HG03354 (cell line): ENCODE measurements around the gene MYO19.
"Not testable (repeated sequence)": the region's sequence is repeated elsewhere in the genome, so short reads cannot be mapped to it uniquely, and the experiment has no call there.

Experiments used
- ATAC-seq: cut with Tn5 transposase; IDR thresholded peaks from one replicate; pipeline ENCODE4 v1.9.1; 2021; ENCODE audit warnings: mild to moderate bottlenecking; ENCODE audit not compliant: unreplicated experiment, poor library complexity, severe bottlenecking

Gene MYO19

DNA sequence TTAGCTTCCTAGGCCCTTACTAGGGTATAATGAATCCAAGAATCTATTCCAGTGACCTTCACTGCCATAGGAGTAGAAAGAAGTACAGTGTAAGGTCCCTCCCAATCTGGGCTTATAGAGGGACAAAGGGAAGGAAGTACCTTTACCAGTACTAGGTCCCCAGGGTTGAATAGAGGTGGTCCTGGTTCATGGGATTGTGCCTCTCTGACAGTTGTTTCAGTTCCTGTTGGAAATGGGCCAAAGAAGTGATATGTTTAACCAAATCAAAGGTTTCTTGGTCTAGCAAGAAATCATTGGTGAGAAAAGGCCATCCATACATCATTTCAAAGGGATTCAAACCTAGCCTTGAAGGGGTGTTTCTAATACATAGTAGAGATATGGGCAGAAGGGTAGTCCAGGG lies 64.2 kb downstream of the MYO19 start:
- ATAC-seq: no peak

- no peak for ATAC-seq
These were observed 64.9 kb downstream of the MYO19 start for GRCh38 chr17:36469733-36470132.

DNA sequence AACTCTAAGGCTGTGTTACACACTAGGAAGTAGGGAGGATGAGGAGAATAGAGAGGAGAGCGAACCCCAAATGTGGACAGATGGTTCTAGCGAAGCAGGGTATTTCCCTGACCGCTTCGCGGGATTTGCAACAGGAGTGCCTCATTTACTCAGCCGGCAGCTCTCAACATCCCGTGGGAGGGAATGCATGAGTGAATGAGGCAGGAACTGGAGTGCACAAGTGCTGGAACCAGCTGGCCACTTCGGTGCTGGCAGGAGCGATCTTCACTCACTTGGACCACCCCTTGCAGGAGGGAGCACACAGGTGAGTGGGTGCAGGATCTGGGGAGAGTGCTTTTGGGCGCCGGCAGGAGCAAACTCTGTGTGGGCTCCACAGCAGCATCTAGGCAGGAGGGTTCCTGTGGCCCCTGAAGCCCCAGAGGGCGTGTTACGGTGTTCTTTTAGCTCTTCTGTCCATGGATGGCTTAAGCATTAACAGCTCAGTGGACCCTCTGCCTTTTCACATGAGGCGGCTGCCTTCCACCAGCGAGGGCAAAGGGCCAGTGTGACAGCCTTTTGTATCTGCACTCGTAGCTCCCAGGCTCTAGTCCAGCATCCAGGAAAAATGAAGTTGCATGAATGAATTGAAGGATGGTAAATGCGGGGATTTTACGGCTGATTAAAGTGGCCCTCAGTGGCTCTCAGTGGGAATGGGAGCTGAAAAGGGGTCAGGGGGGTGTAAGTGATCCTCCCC lies 65.6 kb downstream of the MYO19 start:
- no peak for ATAC-seq

DNA sequence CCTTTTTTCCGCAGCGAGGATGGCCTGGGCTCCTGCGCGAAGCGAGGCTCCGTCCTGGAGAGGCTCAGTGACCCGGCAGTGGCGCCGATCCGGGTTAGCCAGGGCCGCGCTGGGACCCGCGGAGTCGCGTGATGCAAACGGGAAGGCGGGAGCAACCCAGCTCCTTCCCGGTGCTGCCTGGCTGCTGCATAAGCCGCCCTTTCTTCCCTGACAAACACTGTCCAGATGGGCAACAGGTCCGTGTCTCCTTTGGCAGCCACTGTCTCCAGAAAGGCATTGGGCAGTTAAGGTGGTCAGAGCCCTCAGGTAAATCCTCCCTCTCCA lies 69.9 kb downstream of the MYO19 start:
- ATAC-seq: no peak

GRCh38 chr17:36463916-36464764 lies 70.5 kb downstream of the MYO19 start:
- no peak for ATAC-seq

GRCh38 chr17:36461330-36462110 lies 73.1 kb downstream of the MYO19 start:
- ATAC-seq: no peak

DNA sequence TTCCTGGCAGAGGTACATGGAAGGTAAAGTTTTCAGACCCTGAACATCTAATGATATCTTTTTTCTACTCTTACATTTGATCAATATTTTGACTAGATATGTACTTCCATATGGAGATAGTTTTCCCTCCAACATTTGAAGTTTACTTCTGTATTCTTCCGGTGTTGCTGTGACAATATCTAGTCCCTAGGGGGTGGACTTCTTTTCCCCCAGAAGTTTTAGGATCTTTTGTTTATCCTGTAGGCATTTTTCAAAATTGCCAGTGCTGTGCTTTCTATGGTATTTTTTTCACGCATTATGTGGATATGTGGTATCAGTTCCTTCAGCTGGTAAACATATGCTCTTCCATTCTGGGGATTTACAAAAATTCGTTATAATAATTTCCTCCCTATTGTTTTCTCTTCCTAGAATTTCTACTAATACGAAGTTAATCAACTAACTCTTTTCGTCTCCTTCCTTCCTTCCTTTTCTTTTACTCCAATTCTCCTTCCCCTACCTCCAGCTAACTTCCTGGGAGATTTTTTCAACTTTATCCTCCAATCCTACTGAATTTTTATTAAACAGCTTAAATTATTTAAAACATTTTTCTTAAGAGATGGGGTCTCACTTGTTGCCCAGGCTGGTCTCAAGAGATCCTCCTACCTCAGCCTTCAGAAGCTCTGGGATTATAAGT lies 74.3 kb downstream of the MYO19 start:
- ATAC-seq: no peak

DNA sequence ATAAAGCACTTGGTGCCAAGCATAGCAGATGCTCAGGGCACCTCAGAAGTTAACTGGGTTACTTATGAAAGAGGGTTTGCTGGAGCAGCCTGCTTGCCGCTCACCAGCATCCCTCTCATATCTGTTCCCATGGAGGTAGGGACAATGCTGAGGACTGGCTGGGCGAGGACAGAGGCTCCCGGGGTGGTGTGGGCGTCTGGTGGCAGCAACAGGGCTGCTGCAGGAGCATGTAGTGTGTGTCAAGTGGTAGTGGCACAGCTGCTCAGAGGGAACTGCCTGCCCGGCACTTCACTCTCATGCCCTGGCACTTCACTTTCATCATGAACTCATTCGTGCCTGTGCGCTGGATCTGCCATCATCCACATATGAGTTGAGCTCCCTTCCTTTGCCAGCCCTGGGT lies 75.1 kb downstream of the MYO19 start:
- no peak for ATAC-seq

- ATAC-seq: no peak
These were observed 75.6 kb downstream of the MYO19 start for GRCh38 chr17:36459045-36459444.

- not testable (repeated sequence) for ATAC-seq
These were observed 77.0 kb downstream of the MYO19 start for GRCh38 chr17:36457701-36458100.

- ATAC-seq: not testable (repeated sequence)
These were observed 81.8 kb downstream of the MYO19 start for GRCh38 chr17:36452888-36453287.

DNA sequence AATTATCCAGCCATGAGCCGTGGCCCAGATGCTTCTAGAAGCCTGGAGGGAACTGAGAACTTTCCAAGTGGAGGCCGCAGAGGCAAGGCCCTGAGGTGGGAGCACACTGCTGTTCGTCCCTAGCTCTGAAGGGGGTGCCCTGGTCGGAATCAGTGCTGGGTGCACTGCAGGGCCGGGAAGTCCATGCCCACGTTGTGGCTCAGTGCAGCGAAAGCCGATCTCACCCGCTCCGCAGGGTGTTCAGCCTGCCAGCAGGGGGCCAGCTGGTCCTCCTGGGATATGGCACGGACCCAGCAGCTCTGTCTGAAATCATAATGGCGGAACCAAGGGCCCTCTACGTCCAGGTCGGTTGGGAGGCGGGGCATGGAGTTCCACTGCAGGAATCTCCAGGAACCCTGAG lies 84.7 kb downstream of the MYO19 start:
- not testable (repeated sequence) for ATAC-seq
